ENCODE data around the gene DHODH.

DNA sequence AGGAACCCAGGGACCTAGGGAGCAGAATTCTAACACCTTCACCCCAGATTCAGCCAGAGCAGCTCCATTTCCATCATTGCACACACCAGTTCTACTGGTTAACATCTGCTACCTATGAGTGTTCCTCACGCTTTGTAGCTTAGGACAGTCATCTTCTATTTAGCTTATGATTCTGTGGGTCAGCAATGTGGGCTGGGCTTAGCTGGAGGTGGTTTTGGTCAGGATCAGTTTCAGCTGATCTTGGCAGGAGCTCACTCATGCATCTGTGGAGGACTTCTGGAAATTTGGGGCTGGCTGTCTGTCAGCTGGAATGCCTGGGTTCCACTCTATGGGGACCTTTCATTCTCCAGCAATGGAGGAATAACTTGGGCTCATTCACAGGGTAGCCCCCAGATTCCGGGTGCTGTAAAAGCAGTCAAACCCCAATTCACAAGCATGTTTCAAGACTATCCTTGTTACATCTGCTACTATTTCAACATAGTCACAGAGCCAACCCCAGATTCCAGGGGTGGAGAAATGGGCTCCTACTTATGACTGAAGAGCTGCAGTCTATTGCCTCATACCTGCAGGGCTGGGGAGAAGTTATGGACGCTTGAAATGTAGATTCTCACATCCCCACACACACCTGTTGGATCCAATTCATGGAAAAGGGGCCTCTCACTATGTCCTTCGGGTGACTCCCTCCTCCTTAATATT is 42.4 kb downstream of the DHODH start:
- no peak for TF ChIP-seq NFYB (CRISPR knock-in tag; conservative IDR thresholded peaks at IDR 0.05; ENCODE audit: low read depth)
- TF ChIP-seq CTCF (IDR thresholded peaks at IDR 0.05): no peak
- no peak for TF ChIP-seq USF2 (CRISPR knock-in tag; IDR thresholded peaks at IDR 0.05)
- TF ChIP-seq, protein P1, sequence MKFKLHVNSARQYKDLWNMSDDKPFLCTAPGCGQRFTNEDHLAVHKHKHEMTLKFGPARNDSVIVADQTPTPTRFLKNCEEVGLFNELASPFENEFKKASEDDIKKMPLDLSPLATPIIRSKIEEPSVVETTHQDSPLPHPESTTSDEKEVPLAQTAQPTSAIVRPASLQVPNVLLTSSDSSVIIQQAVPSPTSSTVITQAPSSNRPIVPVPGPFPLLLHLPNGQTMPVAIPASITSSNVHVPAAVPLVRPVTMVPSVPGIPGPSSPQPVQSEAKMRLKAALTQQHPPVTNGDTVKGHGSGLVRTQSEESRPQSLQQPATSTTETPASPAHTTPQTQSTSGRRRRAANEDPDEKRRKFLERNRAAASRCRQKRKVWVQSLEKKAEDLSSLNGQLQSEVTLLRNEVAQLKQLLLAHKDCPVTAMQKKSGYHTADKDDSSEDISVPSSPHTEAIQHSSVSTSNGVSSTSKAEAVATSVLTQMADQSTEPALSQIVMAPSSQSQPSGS (CRISPR knock-in tag; IDR thresholded peaks at IDR 0.05; ENCODE audit: borderline replicate concordance, low read depth): no peak
- no peak for TF ChIP-seq NR1H2 (CRISPR knock-in tag; IDR thresholded peaks at IDR 0.05)
- TF ChIP-seq, protein P2, sequence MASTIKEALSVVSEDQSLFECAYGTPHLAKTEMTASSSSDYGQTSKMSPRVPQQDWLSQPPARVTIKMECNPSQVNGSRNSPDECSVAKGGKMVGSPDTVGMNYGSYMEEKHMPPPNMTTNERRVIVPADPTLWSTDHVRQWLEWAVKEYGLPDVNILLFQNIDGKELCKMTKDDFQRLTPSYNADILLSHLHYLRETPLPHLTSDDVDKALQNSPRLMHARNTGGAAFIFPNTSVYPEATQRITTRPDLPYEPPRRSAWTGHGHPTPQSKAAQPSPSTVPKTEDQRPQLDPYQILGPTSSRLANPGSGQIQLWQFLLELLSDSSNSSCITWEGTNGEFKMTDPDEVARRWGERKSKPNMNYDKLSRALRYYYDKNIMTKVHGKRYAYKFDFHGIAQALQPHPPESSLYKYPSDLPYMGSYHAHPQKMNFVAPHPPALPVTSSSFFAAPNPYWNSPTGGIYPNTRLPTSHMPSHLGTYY (CRISPR knock-in tag; IDR thresholded peaks at IDR 0.05): no peak
- no peak for TF ChIP-seq ZNF232 (CRISPR knock-in tag; IDR thresholded peaks at IDR 0.05)
